IMR-90 (cell line): Measurements from ENCODE around the gene FNIP2. TPM values are rescaled to one million over a fixed set of nuclear protein-coding genes. Genes with fewer than 3 reads are reported as not detected.

Experiments used
- ATAC-seq: fragments of 200-7000 bp; cut with Tn5 transposase; 2 replicates; pipeline ENCODE4 v1.9.1; 2020; ENCODE audit warnings: low read depth, mild to moderate bottlenecking, moderate library complexity
- BruUV-seq: library from RNA; stranded (reverse); fragments of 400-500 nt; replicated peaks from 2 replicates; lab custom pipeline; 2021; lab: Mats Ljungman, UMichigan
- CTCF ChIA-PET: fragments of 300-600 bp; formaldehyde crosslinking; extraction: SDS; loops from one replicate; lab custom pipeline; 2021; ENCODE audit warnings: antibody characterized with exemption; lab: Yijun Ruan, JAX
- POLR2A ChIA-PET: fragments of 300-600 bp; sonication (Branson Sonifier 250); formaldehyde crosslinking; loops from one replicate; lab custom pipeline; 2022; ENCODE audit warnings: antibody characterized with exemption; ENCODE audit not compliant: unreplicated experiment; lab: Charles Lee
- DNase-seq: peaks from one replicate; pipeline ENCODE4 v3.0.0; 2013
- H2AFZ ChIP-seq: replicated peaks from 2 replicates; pipeline ENCODE3; 2013; ENCODE audit warnings: low read length, mild to moderate bottlenecking; ENCODE audit not compliant: poor library complexity
- H2AK5ac ChIP-seq: 2 replicates; pipeline ENCODE4 v1.6.1; 2013; ENCODE audit warnings: low read depth, low read length, inconsistent platforms
- H2AK9ac ChIP-seq: replicated peaks from 2 replicates; pipeline ENCODE3; 2013; ENCODE audit warnings: mild to moderate bottlenecking, low read depth, low read length, moderate library complexity; ENCODE audit not compliant: poor library complexity
- H2BK120ac ChIP-seq: 2 replicates; pipeline ENCODE4 v1.6.1; 2013; ENCODE audit warnings: low read depth, low read length, inconsistent platforms
- H2BK15ac ChIP-seq: 3 replicates; pipeline ENCODE4 v1.6.1; 2013; ENCODE audit warnings: low read depth, low read length, inconsistent platforms
- H2BK20ac ChIP-seq: 2 replicates; pipeline ENCODE4 v1.6.1; 2013; ENCODE audit warnings: low read depth, mild to moderate bottlenecking, inconsistent platforms, low read length, moderate library complexity
- H2BK5ac ChIP-seq: 2 replicates; pipeline ENCODE4 v1.6.1; 2013; ENCODE audit warnings: mild to moderate bottlenecking, low read depth, low read length, inconsistent platforms; ENCODE audit not compliant: poor library complexity, severe bottlenecking
- H3K14ac ChIP-seq: replicated peaks from 2 replicates; pipeline ENCODE4 v1.6.1; 2013; ENCODE audit warnings: low read depth, low read length, inconsistent platforms
- H3K18ac ChIP-seq: 2 replicates; pipeline ENCODE4 v1.6.1; 2013; ENCODE audit warnings: low read depth, low read length, control low read depth
- H3K23ac ChIP-seq: 2 replicates; pipeline ENCODE4 v1.6.1; 2013; ENCODE audit warnings: low read depth, low read length, inconsistent platforms
- H3K27ac ChIP-seq: 2 replicates; pipeline ENCODE4 v1.5.1; 2013; ENCODE audit warnings: mild to moderate bottlenecking, control low read depth, low read length; ENCODE audit not compliant: insufficient read depth
- H3K27me3 ChIP-seq: 2 replicates; pipeline ENCODE4 v1.6.1; 2013; ENCODE audit warnings: low read length; ENCODE audit not compliant: control insufficient read depth, insufficient read depth
- H3K36me3 ChIP-seq: 2 replicates; pipeline ENCODE4 v1.6.1; 2013; ENCODE audit warnings: low read length, mixed read lengths; ENCODE audit not compliant: control insufficient read depth, insufficient read depth
- H3K4ac ChIP-seq: 2 replicates; pipeline ENCODE4 v1.6.1; 2013; ENCODE audit warnings: low read depth, low read length, inconsistent platforms
- H3K4me1 ChIP-seq: 2 replicates; pipeline ENCODE4 v1.6.1; 2013; ENCODE audit warnings: low read length, mixed read lengths; ENCODE audit not compliant: control insufficient read depth, insufficient read depth
- H3K4me2 ChIP-seq: 2 replicates; pipeline ENCODE4 v1.6.1; 2013; ENCODE audit warnings: low read depth, mild to moderate bottlenecking, control low read depth, low read length, moderate library complexity
- H3K4me3 ChIP-seq: 2 replicates; pipeline ENCODE4 v1.5.1; 2013; ENCODE audit warnings: low read depth, mild to moderate bottlenecking, control low read depth, low read length, moderate library complexity; ENCODE audit not compliant: insufficient read depth
- H3K56ac ChIP-seq: 2 replicates; pipeline ENCODE4 v1.6.1; 2013; ENCODE audit warnings: low read length, inconsistent platforms; ENCODE audit not compliant: insufficient read depth; ENCODE audit errors: extremely low read depth
- H3K79me1 ChIP-seq, 2 experiments: 2 replicates each; pipeline ENCODE4 v1.6.1; 2013; ENCODE audit warnings: low read length in 2 of 2, inconsistent platforms in 1 of 2, low read depth in 1 of 2
- H3K9ac ChIP-seq: 2 replicates; pipeline ENCODE4 v1.6.1; 2013; ENCODE audit warnings: low read depth, low read length, control low read depth
- H3K9me1 ChIP-seq: 2 replicates; pipeline ENCODE4 v1.6.1; 2013; ENCODE audit warnings: low read length, inconsistent platforms; ENCODE audit not compliant: insufficient read depth
- H3K9me3 ChIP-seq: 2 replicates; pipeline ENCODE4 v1.6.1; 2013; ENCODE audit warnings: low read length; ENCODE audit not compliant: control insufficient read depth, insufficient read depth
- H4K20me1 ChIP-seq: 2 replicates; pipeline ENCODE4 v1.6.1; 2013; ENCODE audit warnings: low read length, inconsistent platforms; ENCODE audit not compliant: insufficient read depth
- H4K5ac ChIP-seq: 2 replicates; pipeline ENCODE4 v1.6.1; 2013; ENCODE audit warnings: mild to moderate bottlenecking, low read depth, low read length, control low read depth
- H4K8ac ChIP-seq, 2 experiments: 2 replicates each; pipeline ENCODE4 v1.6.1; 2013; ENCODE audit warnings: low read depth in 2 of 2, low read length in 2 of 2, control low read depth in 1 of 2, inconsistent platforms in 1 of 2
- H4K91ac ChIP-seq: 2 replicates; pipeline ENCODE4 v1.6.1; 2013; ENCODE audit warnings: low read depth, low read length, inconsistent platforms; ENCODE audit not compliant: insufficient read depth
- BHLHE40 ChIP-seq: fragments of 150-350 bp; IDR thresholded peaks from 2 replicates; pipeline ENCODE4 v1.6.1; 2016; ENCODE audit warnings: mild to moderate bottlenecking, low read depth, low read length
- CTCF ChIP-seq: conservative IDR thresholded peaks from 2 replicates; pipeline ENCODE4 v1.5.1; 2012; ENCODE audit warnings: mild to moderate bottlenecking, low read depth, low read length, improper control_type of control experiment
- FOS ChIP-seq: fragments of 150-350 bp; IDR thresholded peaks from 2 replicates; pipeline ENCODE4 v1.6.1; 2016; ENCODE audit warnings: low read depth, low read length
- MAFK ChIP-seq: IDR thresholded peaks from 2 replicates; pipeline ENCODE4 v1.6.1; 2012; ENCODE audit warnings: low read depth, low read length, improper control_type of control experiment
- MAZ ChIP-seq: IDR thresholded peaks from 2 replicates; pipeline ENCODE4 v1.6.1; 2012; ENCODE audit warnings: low read depth, mild to moderate bottlenecking, low read length, improper control_type of control experiment, moderate library complexity, borderline replicate concordance
- MXI1 ChIP-seq: IDR thresholded peaks from 2 replicates; pipeline ENCODE4 v1.6.1; 2012; ENCODE audit warnings: low read depth, mild to moderate bottlenecking, low read length, moderate library complexity, borderline replicate concordance
- NFE2L2 ChIP-seq: fragments of 150-350 bp; IDR thresholded peaks from 2 replicates; pipeline ENCODE4 v1.6.1; 2016; ENCODE audit warnings: low read depth, mild to moderate bottlenecking, low read length
- RAD21 ChIP-seq: IDR thresholded peaks from 2 replicates; pipeline ENCODE4 v1.6.1; 2012; ENCODE audit warnings: low read length, improper control_type of control experiment
- RCOR1 ChIP-seq: IDR thresholded peaks from 2 replicates; pipeline ENCODE4 v1.6.1; 2012; ENCODE audit warnings: mild to moderate bottlenecking, low read length, improper control_type of control experiment; ENCODE audit not compliant: insufficient replicate concordance
- RFX5 ChIP-seq: IDR thresholded peaks from 2 replicates; pipeline ENCODE4 v1.8.0; 2012; ENCODE audit warnings: low read depth, mild to moderate bottlenecking, low read length, moderate library complexity
- USF2 ChIP-seq: fragments of 150-350 bp; IDR thresholded peaks from 2 replicates; pipeline ENCODE4 v1.6.1; 2017; ENCODE audit warnings: mild to moderate bottlenecking, antibody characterized with exemption, low read length, low read depth
- dilution Hi-C: fragments of 300-500 bp; cut with HindIII; formaldehyde crosslinking; loops from one replicate; pipeline ENCODE4 v1.14.3; 2018; ENCODE audit warnings: low sequenced_read_pairs; ENCODE audit not compliant: unreplicated experiment
- in situ Hi-C: fragments of 300-500 bp; cut with MboI; formaldehyde crosslinking; loops from 3 replicates; pipeline ENCODE4 v1.14.3; 2019; ENCODE audit warnings: low sequenced_read_pairs, inconsistent platforms, mixed read lengths
- intact Hi-C: fragments of 100-400 bp; cut with micrococcal nuclease; formaldehyde crosslinking; loops from 2 replicates; pipeline ENCODE4 v1.10.0; 2022
- polyA plus RNA-seq, 3 experiments: library from polyadenylated mRNA; depleted of rRNA; stranded (reverse); fragments of >200 nt; gene quantifications; 2 replicates each; pipeline ENCODE4 v1.2.3, GENCODE V29; 2012; ENCODE audit warnings: low replicate concordance in 1 of 3
- total RNA-seq: library from RNA; depleted of rRNA; stranded (reverse); fragments of >200 nt; gene quantifications from 2 replicates; pipeline ENCODE4 v1.2.3, GENCODE V29; 2012

Gene FNIP2
- total and polyA plus RNA-seq, 2 of the 4 experiments (the other 2 are of a cell fraction): 4.7 to 24.6 TPM

DNA sequence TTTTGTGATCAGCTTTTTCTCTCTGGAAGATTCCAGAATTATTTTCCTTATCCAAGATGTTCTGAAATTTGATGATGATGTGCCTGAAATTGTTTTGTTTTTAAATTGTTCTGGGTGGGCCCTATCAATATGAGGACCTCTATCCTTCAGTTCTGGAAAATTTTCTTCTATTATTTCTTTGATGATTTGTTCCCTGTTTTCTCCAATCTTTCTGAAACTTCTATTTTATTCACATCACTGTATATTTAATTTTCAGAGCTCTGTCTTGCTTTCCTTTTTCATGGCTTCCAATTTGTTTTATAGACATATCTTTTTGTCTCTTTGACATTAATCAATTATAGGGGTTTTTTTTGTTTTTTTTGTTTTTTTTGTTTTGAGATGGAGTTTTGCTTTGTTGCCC, 12.2 kb upstream of the FNIP2 start:
- H4K91ac ChIP-seq: no peak overlapping the region
- no TSS peak for BruUV-seq
- no peak overlapping the region for H3K56ac ChIP-seq
- no peak overlapping the region for H2BK120ac ChIP-seq
- no peak overlapping the region for H3K4ac ChIP-seq
- ATAC-seq (no peak), DNase-seq (no peak)
- H3K9me3 ChIP-seq: no peaks in the 10 kb centered on the region
- no peak overlapping the region for H2BK15ac ChIP-seq
- H3K36me3 ChIP-seq: no peaks in the 10 kb centered on the region
- H4K8ac ChIP-seq: no peak overlapping the region
- H4K5ac ChIP-seq: no peak overlapping the region
- ChIA-PET CTCF (interaction anchor here (0.7 kb wide), 1 partner anchor 510 kb away, joined by 3 read pairs; no protein-coding TSS in a partner anchor), POLR2A (no interaction called here)
- in situ Hi-C loops: no loop called here
- no peak overlapping the region for H3K18ac ChIP-seq
- H2AFZ ChIP-seq: no peak overlapping the region
- H2BK20ac ChIP-seq: no peak overlapping the region
- no peaks in the 10 kb centered on the region for H3K79me1 ChIP-seq
- H2BK5ac ChIP-seq: no peak overlapping the region
- H4K20me1 ChIP-seq: no peaks in the 10 kb centered on the region
- H2AK5ac ChIP-seq: no peak overlapping the region
- H3K27ac ChIP-seq: no peak overlapping the region
- H3K9ac ChIP-seq: no peak overlapping the region
- H3K27me3 ChIP-seq: no peaks in the 10 kb centered on the region
- no peak overlapping the region for H3K4me3 ChIP-seq
- H3K4me2 ChIP-seq: no peak overlapping the region
- TF ChIP-seq CTCF (no peak), NFE2L2 (no peak), RFX5 (no peak), RCOR1 (no peak), MAZ (no peak), MXI1 (no peak), MAFK (no peak), RAD21 (no peak), BHLHE40 (no peak), FOS (no peak), USF2 (no peak)
- intact Hi-C loops: no loop called here
- dilution Hi-C loops: no loop called here
- no peak overlapping the region for H3K14ac ChIP-seq
- H2AK9ac ChIP-seq: no peak overlapping the region
- peaks cover 8% of the 10 kb centered on the region for H3K9me1 ChIP-seq
- H3K4me1 ChIP-seq: peaks cover 7% of the 10 kb centered on the region; the same call in 1 of the 2 replicates
- H3K23ac ChIP-seq: no peak overlapping the region
